Stimulated activated CD4-positive, alpha-beta T cell treated with anti-CD3 and anti-CD28 coated beads, Interleukin-1b, Interleukin-23, amount 100 ng/mL, for 24 hours (primary cell): Measurements from ENCODE around the gene H19.

Experiments used
- DNase-seq, 4 experiments: peaks; one replicate each; pipeline ENCODE4 v3.0.0-alpha.2; 2020; ENCODE audit warnings: low read depth in 4 of 4, low spot score in 1 of 4

Gene H19

GRCh38 chr11:1997755-1998154 is at the start of gene H19:
Gene H19 (minus strand): TSS chr11:1997842.
- no peak for DNase-seq

GRCh38 chr11:2041963-2042362 is 44.3 kb upstream of the H19 start:
- DNase-seq: no peak

- no peak for DNase-seq
Measured at GRCh38 chr11:2041153-2041552, 43.5 kb upstream of the H19 start.

GRCh38 chr11:2039198-2039759 is 41.6 kb upstream of the H19 start:
- DNase-seq: no peak

- DNase-seq: no peak
Measured at GRCh38 chr11:2036863-2037486, 39.3 kb upstream of the H19 start.

- DNase-seq: no peak
Measured at GRCh38 chr11:2035382-2035781, 37.7 kb upstream of the H19 start.

GRCh38 chr11:2031058-2031457 is 33.4 kb upstream of the H19 start:
- no peak for DNase-seq

GRCh38 chr11:2027708-2028107 is 30.1 kb upstream of the H19 start:
- DNase-seq: no peak

GRCh38 chr11:2015025-2015424 is 17.4 kb upstream of the H19 start:
- DNase-seq: no peak

GRCh38 chr11:2012440-2012839 is 14.8 kb upstream of the H19 start:
- no peak for DNase-seq

GRCh38 chr11:2004466-2004865 is 6.8 kb upstream of the H19 start:
- no peak for DNase-seq

GRCh38 chr11:2002807-2003206 is 5.2 kb upstream of the H19 start:
- no peak for DNase-seq

GRCh38 chr11:2002042-2002776 is 4.6 kb upstream of the H19 start:
- DNase-seq: no peak

- no peak for DNase-seq
Measured at GRCh38 chr11:1998861-1999260, 1.2 kb upstream of the H19 start.

- DNase-seq: no peak
Measured at GRCh38 chr11:1998290-1998689, 648 bp upstream of the H19 start.

GRCh38 chr11:1994121-1994520 is 3.5 kb downstream of the H19 start:
- no peak for DNase-seq

- DNase-seq: no peak
Measured at GRCh38 chr11:1992111-1992510, 5.5 kb downstream of the H19 start.

- DNase-seq: no peak
Measured at GRCh38 chr11:1990872-1991578, 6.6 kb downstream of the H19 start.

GRCh38 chr11:1989953-1990352 is 7.7 kb downstream of the H19 start:
- no peak for DNase-seq

- no peak for DNase-seq
Measured at GRCh38 chr11:1988667-1989317, 8.8 kb downstream of the H19 start.

GRCh38 chr11:1988174-1988573 is 9.5 kb downstream of the H19 start:
- no peak for DNase-seq

GRCh38 chr11:1987024-1987423 is 10.6 kb downstream of the H19 start:
- DNase-seq: no peak
